SKM-1 treated with dmso at 0.1 percent for 144 hours (cell line): ENCODE results near the gene ADAM12.

Source experiments
- DNase-seq: peaks from one replicate; lab custom pipeline; 2025; ENCODE audit not compliant: unreplicated experiment; lab: John Stamatoyannopoulos, UW

Gene ADAM12

DNA sequence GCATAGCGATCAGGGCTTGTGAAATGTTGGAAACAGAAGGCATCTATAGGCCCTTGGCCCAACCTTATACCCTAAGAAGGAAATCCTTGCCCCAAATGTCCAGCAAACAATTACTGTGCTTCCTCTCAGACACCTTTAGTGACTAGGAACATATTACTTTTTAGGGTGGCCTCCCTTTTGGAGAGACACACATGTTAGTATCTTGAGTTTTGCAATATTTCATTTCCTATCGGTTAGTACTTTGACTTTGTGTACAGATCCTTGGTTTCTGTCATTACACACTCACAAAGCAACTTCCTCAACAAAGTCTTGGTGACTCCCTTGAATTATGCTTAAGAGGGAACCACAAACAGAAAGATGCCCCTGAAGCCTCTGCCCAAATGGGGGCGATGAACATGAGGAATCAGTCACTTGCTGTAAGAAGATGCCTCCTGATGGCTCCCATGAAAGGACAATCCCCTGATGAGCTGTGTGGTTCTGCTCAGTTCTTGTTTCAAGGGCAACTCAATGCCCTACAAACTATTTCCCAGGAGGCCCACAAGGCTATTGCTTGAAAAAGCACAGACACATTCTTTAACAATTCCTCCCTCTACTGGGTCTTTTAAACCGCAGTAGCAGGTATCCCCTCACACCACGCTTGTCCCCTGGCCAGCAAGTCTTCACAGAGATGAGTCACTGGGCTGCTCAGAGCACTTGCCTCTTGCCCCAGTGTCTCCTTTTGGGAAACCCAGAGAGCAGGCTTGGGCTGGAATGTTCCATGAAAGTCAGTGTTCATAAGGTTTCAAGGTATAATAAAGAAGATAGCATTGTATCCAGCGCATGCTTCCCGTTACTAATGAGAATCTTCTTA lies 295.7 kb downstream of the ADAM12 start:
- peak; percentile 73 for DNase-seq

DNA sequence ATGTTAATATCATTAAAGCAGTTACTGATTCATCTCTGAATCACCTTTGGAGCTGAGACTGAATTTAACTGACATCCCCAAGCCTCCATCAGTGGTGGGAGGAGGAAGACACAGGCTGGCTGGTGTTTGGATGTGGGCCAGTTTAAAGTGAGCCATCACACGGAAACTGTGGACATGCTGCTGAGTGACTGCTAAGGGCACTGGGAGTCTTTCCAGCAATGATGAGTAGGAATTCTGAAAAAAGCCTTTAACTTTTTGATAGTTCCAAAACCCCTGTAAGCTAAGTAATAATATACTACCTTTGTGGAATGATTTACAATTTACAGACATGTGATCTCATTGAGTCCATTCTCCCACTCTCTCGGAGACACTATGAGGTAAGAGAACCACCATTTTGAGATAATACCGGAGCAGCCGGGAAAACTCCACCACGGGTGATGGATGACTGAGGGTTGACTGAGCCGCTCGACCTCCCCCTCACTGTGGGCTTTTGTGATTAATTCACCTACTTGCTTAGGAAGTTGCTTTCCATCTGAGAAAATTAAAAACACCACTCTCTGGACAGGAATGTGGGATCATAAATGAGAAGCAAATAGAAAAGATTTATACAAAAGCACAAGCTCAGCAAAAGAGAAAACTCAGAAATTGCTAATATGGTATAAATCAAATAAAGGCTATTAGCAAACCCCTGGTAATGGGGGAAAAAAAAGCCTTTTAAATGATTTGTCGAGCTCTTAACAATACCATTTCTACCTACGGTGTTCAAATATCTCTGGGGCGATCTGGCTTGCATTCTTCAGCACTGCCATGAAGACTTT lies 297.2 kb downstream of the ADAM12 start:
- no peak for DNase-seq

DNA sequence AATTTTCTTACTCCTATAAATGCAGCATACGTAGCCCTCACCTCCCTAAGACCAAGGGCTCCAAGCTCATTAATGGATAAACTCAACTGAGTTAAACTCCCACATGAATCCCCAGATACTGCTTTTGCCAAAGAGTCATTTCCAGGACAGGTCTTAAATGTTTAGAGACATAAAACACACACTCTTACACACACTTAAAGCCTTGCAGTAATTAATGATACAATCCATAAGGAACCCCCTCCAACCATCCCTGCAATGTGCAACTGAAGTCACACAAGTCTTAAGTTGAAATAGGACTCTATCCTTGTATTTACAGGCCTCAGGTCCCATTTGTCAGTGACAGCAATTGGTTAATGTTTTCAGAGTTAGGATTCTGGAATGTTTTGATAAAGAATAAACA lies 297.8 kb downstream of the ADAM12 start:
- DNase-seq = no peak

DNA sequence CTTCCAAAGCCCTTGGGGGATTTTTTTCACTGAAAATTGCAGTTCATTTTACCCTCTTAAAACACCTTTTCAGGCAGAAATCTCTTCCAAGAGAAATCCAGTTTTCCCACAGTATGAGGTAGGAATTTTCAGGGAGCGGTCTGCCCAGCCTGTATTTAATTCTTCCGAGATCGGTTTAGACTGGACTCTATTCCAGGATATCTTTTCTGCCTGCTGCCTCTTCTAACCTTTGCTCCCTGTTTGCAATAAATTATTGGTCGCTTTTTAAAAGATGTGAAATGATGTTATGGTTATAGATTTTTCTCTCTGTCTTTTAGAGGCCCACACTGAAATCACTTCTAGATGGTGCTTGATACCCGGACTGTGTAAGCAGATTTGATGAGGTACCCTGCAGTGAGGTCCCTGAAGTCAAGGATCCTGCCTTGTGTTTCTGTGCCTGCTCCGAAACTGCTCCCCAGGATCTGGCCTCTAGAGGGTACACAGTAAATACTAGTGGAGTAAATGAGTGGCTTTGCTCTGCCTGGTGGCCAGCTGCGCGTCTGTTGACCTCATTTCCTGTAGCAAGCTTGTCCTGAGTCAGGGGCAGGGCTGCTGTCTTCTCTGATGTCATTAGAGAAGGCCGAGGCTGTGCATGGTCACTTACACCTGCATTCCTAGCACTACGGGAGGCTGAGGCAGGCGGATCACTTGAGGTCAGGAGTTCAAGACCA lies 300.3 kb downstream of the ADAM12 start:
- no peak for DNase-seq

DNA sequence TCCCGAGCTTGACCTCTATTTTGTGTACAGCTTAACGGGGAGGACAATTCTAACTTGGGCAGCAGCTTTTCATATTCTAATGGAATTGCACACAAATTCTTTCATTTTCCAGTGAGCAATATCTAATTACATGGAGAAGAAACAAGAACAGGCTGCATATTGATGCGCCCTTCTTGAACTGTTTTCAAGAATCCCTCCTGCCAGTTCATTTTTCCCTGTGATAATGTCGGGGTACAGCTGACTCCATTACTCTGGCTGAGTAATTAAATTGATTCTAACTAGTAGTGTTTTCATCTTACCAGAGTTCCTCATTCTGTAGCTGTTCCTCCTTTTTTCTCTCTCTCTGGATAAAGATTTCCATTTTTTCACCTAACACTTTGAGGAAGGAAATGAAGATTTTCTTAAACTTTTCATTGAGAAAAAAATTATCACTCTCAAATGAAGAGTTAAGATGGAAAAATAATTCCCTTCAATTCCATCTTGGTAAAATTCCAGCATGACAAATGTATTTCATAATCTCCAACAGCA lies 301.1 kb downstream of the ADAM12 start:
- no peak for DNase-seq

DNA sequence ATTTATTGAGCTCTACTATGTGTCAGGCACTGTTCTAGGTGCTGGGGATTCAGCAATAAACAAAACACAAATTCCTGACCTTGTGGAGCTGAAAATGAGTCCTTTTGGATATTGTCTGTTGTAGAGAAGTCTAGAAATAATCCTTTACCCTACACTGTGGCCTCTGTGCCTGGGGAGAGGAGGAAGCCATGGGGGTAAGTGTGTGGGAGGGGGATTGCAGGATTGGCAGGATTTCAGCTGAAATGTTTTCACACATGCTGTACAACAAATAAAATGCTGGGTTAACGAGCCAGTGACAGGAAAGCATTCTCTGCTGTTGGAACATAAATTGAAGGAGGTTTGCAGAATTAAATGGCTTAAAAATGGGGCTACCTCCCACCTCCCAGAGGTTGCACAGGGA lies 302.5 kb downstream of the ADAM12 start:
- no peak for DNase-seq

DNA sequence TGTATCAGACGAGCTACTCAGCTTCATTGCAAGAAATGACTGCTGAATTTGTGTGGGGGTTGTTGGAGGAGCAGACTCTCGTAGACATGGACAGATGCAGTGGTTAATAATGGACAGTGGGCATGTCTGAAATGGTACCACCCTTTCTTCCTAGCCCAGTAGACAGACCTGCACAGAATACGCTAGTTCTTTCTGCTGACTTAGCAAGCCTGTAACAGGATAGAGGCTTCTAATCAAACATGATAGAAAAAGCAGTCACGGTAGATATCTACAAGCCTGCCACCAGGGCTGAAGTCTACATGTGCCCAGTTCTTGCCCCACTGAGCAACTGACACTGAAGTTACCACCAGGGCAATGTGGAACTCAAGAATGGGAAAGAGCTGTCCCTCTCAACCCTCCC lies 303.9 kb downstream of the ADAM12 start:
- DNase-seq = no peak

DNA sequence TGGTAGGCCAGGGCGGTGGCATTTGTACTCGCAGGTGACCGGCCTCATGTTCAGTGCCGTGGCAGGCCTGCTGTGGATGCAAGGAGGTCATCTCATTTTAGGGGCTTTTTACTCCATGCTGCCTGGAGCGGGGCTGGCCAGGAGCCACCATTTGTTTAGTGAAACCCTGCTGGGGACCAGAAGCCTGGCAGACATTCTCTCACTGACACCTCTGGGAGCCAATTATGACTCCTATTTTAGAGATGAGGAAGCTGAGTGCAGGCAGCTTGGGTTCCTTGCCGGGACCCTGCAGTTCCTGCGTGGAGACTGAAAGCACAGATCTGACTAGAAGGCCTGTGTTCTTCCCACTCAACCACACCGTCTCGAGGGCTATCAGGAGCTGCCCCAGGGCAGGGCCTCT lies 305.3 kb downstream of the ADAM12 start:
- DNase-seq = no peak

DNA sequence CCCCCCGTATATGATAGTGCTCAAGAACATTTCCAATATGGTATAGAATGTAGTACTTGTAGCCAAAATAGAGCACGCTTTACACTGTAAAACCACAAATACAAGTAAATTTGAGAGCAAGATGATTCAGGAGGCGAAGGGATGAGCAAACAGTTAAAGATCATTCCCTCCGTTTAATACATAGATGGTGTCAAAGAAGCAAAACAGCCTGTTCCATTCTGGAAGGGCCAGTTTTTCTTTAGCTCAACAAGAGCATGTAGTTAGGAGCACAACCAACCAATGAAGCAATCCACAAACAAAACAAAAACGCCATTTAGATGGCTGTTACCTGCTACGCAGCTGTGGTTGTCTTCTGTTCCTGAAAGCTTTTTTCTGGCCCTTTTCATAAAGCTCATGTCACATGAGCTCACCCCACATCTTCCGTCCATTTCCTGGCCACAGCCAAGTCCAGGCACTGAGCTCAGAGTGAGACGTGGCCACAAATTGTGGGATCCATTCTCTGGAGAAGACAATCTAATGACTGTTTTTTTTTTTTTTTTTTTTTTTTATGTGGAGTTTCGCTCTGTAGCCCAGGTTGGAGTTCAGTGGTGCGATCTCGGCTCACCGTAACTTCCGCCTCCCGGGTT lies 306.3 kb downstream of the ADAM12 start:
- no peak for DNase-seq

DNA sequence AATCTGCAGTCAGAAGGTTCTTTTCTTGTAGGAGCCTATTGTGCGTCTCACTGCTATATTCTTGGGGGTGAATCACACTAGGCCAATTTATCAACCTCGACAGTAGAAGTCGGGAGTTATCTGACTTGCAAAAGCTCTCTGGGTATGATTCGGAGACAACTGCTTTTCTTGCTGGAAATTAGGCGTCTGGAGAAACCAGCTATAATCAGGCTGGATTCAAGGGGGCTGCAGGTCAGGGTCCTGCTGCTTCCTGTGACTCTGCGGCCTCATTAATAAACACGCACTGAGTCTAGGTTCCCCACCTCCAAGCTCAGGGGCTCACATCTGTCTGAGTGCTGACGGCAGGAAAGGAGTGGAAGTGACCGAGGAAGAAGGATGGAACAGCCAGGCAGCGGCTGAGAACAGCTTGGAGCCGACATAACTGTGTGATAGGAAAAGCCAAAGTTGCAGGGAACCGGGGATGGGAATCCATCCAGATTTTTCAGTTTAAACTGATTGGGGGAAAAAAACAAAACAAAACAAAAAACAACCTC lies 307.3 kb downstream of the ADAM12 start:
- no peak for DNase-seq

DNA sequence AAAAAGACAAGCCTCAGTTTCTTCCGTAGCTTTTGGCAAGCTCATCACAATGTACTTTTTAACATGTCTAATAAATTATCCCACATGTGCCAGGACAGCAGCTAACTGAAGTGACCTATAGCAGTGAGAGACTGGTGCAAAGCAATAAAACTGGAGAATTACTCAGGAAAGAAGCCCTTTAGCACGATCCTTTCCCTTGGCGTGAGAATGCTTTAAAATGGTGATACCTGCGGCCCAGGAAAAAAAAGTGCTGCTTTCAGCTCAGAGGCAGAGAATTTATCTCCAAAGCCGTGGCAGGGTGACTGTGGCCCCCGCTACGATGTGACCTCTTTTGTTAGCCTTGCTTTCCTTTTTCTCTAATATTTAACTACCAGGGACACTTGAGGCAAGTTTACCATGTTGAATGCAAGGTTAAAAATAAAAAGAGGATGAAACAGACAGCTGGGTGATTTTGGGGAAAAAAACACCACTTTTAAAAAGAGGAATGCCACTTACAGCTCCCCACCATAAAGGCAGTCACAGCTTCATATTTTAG lies 307.9 kb downstream of the ADAM12 start:
- no peak for DNase-seq

DNA sequence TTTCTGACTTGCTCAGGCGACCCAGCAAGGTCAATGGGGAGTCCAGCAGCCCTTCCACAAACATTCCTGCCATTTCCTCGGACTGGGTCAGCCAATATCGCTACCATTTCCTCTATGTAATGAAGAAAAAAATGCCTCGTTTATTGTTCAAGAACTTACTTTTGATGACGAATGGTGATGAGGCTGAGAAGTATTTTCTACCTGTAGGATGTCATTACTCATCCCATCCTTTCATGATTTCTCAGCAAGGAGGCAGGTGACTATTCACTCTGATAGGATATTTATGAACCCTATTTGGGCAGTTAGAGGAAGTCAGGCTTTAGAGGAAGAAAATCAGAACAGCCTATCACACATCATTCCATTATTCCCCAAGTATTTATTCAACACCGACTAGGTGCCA lies 313.3 kb downstream of the ADAM12 start:
- no peak for DNase-seq

DNA sequence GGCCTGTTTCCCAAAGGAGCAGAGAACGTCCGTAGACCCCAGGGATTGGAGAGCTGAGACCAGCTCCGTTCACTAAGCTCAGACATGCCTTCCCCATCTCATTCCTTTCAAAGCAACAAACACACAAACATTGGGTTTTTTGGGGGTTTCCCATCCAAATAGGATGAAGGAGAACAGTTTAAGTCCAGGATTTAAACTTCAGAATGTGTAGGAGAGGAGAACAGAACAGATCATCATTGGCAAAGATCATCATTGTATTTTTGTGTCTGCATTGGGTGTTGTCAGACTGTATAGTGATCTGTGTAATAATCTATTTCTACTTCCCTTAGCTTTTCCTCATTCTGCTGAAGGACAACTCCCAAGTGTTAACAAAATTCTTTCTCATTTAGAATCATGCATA lies 314.0 kb downstream of the ADAM12 start:
- DNase-seq = no peak

DNA sequence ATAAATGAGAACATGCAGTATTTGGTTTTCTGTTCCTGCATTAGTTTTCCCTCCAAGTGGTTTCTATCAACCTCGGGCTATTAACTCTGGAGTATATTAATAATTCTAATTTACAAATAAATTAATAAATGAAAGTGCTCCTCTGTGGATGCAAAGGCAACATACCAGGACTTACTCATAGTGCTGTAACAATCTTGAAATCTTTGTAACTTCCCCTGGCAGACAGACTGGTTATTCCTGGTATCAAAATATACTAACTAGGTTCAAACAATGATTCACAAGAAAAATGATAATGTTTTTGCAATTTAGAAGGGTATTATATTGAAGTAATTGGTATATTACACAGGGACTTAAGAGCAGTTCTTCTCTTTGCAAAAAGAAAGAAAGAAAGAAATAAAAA lies 314.7 kb downstream of the ADAM12 start:
- DNase-seq = no peak

DNA sequence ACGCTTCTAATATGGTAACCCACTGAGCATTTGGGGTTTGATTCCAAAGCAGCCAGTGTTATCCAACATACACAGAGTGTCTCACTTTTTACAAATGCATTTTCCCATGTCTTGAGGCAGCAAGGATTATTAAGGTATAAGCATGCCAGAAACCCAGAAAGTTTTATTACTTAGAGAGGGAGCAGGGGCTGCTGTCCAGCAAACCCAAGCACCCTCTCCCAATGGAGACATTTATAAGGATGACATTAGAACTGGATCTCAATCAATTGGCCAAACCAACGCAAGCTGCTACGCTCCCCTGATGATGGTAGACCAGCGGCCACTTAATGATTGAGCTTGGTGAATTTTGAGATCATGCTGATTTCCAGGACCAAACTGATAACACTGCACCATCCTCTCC lies 315.7 kb downstream of the ADAM12 start:
- no peak for DNase-seq

DNA sequence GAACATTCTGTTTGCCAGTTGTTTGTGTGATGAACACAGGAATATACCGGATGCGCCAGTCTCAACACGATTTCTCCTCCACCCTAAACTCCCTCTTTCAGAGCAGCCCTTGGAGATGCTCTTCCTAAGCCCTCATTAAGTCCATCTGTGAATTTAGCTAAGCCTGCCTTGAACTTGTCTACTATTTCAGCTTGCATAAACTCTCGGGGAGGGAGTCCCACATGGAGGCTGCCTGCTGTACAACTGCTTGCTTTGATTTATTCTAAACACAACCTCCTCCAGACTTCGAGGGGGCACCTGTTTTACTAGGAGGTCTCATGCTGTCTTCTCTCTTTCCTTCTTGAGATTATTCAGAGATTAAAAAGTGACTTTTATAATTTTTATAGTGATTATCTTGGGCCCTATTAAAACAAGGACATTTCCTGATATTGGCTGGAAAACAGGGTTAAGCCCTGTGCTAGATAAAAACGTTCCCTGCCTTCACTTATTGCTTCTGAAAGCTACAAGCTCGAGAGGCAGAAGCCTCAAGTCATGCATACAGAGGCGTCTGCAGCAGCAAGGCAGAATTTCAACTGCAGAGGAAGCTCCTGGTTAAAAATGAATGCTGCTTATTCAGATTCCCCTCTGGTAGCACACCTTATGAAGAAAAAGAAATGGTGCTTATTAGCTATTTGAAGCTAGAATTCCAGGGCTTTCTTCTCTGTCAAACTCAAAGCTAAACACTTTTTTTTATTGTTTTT lies 317.6 kb downstream of the ADAM12 start:
- DNase-seq = no peak

DNA sequence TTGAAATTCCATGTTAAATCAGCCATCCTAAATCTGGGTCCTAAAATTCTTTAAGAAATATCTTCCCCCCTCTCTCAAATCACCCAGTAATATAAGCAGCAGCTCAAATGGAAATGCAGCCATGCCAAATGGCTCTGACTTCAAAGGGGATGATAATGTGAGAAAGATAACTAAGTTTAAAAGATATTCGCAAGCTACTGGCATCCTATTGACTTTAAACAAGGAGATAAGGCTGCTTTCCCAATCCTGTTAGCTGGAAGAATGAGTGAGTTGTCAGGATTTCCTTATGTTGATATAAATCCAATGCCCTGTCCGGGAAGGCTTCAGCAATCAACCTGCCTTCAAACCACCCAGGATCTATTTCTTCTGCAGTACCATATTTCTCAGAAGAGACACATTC lies 320.0 kb downstream of the ADAM12 start:
- DNase-seq = no peak

DNA sequence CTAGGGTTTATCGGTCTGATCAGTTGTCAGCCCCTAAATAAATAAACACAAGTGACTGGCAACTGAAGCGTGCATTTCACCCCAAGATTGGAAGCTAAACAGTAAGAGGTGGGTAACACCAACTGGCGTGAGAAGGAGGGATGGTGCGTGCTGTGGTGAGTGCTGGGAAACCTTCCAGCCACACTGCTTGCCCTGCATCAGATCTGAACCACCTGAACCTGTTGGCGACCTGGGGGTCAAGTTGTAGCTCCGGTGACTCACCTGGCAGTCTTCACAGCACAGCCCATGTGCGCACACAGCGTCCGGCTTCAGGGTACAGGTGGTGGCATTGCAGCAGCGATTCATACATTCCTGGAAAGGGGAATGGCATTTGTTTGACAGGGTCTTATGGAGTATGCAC lies 321.8 kb downstream of the ADAM12 start:
- no peak for DNase-seq

DNA sequence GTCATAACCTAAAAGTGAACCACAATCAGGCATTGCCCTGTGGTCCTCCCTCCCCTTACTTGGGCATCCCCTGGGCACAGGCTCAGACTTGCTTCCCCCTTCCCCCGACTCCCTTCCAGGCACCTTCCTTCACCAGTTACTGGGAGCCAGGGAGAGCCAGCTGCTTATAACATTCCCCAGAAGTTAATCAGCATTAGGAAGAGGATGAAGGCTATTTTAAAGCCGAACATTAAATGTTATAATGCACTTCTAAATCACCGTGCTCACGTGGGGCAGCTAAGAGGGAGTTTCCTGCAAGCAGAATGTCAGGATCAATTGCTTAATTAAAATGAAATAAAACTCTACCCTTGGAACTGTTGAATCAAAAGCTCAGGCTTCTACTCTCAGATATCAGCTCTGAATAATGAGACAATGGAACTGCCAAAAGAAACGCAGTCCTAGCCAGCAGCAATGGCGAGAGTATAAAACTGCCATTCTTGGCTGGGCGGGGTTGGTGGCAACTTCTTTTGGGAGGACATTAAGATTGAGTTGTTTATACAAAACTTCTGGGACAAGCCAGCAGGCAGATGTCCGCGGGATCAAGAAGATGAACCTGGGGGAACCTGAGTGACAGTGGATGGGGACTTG lies 322.4 kb downstream of the ADAM12 start:
- DNase-seq = no peak
